ENCODE data around the gene TAF1C. TPM values are rescaled to one million over a fixed set of nuclear protein-coding genes. Genes with fewer than 3 reads are reported as not detected.
"Not testable (repeated sequence)": the region's sequence is repeated elsewhere in the genome, so short reads cannot be mapped to it uniquely, and the experiment has no call there.

The TAF1C gene
- total and polyA plus RNA-seq, 2 donors (not counting 3 experiments of a cell fraction or from before 2014, with no cell fraction given) = 57.2 to 77.6 TPM

DNA sequence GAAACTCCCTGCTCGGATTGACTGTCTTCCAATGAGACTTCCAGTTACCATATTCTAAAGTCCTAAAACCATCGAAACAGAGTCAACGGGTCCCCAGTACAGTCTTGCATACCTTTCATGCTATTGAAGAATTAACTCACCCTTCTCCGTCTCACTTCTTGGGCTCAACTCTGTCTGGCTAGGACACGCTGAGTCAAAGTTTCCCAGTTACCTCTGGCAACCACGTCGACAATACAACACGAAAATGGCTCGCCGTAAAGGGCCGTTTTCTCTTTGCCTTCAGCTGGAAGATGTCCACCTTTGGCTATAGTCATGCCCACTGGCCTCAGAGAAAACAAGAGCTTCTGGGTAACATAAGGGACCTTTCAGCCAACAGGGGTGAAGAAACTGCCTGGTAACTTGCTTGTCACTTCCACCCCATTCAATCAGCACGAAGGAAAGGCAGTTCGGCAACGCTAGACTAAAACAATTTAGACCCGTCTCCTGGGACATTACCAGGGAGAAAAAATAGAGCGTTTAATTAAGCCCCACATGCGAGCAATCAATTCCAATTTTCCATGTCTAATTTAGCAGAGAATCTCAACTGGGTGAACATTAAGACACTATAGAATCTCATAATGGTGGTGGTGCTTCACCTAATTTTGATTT lies 31.4 kb upstream of the TAF1C start:
- BruUV-seq (replicated peaks) = no TSS peak
- ChIA-PET POLR2A (no interaction called here), CTCF (interaction anchor here (1.5 kb wide), 1 partner anchor 31 kb away, joined by 5 read pairs; the partner anchor contains the start of gene TAF1C)
- H3K4me3 ChIP-seq (replicated peaks in 1 of 3; ENCODE audit: insufficient read depth in 1 of 3, low read depth in 1 of 3, low read length in 3 of 3) = no peak overlapping the region
- intact Hi-C loops (cut with micrococcal nuclease) = no loop called here
- TF ChIP-seq GATA2 (IDR thresholded peaks at IDR 0.05; ENCODE audit: insufficient read depth, insufficient read length, low read depth, low read length) = no peak
- no peak for TF ChIP-seq EZH2 (IDR thresholded peaks at IDR 0.05; ENCODE audit: borderline replicate concordance, low read depth, low read length, severe bottlenecking)
- no peak for TF ChIP-seq MYC (IDR thresholded peaks at IDR 0.05; ENCODE audit: low read depth, low read length)
- TF ChIP-seq, protein P1, sequence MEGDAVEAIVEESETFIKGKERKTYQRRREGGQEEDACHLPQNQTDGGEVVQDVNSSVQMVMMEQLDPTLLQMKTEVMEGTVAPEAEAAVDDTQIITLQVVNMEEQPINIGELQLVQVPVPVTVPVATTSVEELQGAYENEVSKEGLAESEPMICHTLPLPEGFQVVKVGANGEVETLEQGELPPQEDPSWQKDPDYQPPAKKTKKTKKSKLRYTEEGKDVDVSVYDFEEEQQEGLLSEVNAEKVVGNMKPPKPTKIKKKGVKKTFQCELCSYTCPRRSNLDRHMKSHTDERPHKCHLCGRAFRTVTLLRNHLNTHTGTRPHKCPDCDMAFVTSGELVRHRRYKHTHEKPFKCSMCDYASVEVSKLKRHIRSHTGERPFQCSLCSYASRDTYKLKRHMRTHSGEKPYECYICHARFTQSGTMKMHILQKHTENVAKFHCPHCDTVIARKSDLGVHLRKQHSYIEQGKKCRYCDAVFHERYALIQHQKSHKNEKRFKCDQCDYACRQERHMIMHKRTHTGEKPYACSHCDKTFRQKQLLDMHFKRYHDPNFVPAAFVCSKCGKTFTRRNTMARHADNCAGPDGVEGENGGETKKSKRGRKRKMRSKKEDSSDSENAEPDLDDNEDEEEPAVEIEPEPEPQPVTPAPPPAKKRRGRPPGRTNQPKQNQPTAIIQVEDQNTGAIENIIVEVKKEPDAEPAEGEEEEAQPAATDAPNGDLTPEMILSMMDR (IDR thresholded peaks at IDR 0.05; ENCODE audit: extremely low read depth in 1 of 2, insufficient read depth in 1 of 2, low read depth in 1 of 2, low read length in 2 of 2) = no peak
- TF ChIP-seq POLR2A (IDR thresholded peaks at IDR 0.05; ENCODE audit: low read depth, low read length) = no peak
- TF ChIP-seq JUN (IDR thresholded peaks at IDR 0.05; ENCODE audit: borderline replicate concordance, insufficient read depth, insufficient read length, low read depth) = no peak
- no peak for TF ChIP-seq POLR2AphosphoS5 (IDR thresholded peaks at IDR 0.05; ENCODE audit: insufficient read depth, low read depth, low read length)
- TF ChIP-seq, protein P2, sequence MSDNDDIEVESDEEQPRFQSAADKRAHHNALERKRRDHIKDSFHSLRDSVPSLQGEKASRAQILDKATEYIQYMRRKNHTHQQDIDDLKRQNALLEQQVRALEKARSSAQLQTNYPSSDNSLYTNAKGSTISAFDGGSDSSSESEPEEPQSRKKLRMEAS (IDR thresholded peaks at IDR 0.05; ENCODE audit: insufficient read depth, insufficient read length) = no peak
- no peak for TF ChIP-seq FOS (IDR thresholded peaks at IDR 0.05; ENCODE audit: borderline replicate concordance, insufficient read depth, low read length)
- DNase-seq (ENCODE audit: low read depth, low spot score) (no peak), FAIRE-seq (no peak)
- no peaks in the 10 kb centered on the region for H3K4me1 ChIP-seq (ENCODE audit: control insufficient read depth, extremely low read depth, insufficient read depth, low read length)
- H3K79me2 ChIP-seq (ENCODE audit: control insufficient read depth, insufficient read depth, low read length) = no peaks in the 10 kb centered on the region
- no peak overlapping the region for H3K9ac ChIP-seq (replicated peaks; ENCODE audit: extremely low read depth, insufficient read depth, low read length)
- H3K27me3 ChIP-seq (ENCODE audit: control insufficient read depth in 2 of 2, insufficient read depth in 2 of 2, low read length in 2 of 2) = peaks cover 5 to 6% of the 10 kb centered on the region in 2 experiments
- no peak overlapping the region for H2AFZ ChIP-seq (ENCODE audit: low read depth, low read length)
- no peak overlapping the region for H3K27ac ChIP-seq (ENCODE audit: insufficient read depth, low read depth, low read length)
- no peaks in the 10 kb centered on the region for H3K36me3 ChIP-seq (ENCODE audit: control insufficient read depth in 2 of 2, extremely low read depth in 1 of 2, insufficient read depth in 2 of 2, low read length in 2 of 2)
- dilution Hi-C loops (cut with MboI; ENCODE audit: extremely low pct_ligation_motif_present, low sequenced_read_pairs) = no loop called here
- H3K4me2 ChIP-seq (ENCODE audit: insufficient read depth, low read length) = no peak overlapping the region
- no peaks in the 10 kb centered on the region for H3K9me3 ChIP-seq (replicated peaks; ENCODE audit: control insufficient read depth, insufficient read depth, low read length)
- no peaks in the 10 kb centered on the region for H4K20me1 ChIP-seq (replicated peaks; ENCODE audit: control insufficient read depth, extremely low read depth, insufficient read depth, low read length)
- no peaks in the 10 kb centered on the region for H3K9me1 ChIP-seq (replicated peaks; ENCODE audit: control insufficient read depth, extremely low read depth, insufficient read depth, low read length)

DNA sequence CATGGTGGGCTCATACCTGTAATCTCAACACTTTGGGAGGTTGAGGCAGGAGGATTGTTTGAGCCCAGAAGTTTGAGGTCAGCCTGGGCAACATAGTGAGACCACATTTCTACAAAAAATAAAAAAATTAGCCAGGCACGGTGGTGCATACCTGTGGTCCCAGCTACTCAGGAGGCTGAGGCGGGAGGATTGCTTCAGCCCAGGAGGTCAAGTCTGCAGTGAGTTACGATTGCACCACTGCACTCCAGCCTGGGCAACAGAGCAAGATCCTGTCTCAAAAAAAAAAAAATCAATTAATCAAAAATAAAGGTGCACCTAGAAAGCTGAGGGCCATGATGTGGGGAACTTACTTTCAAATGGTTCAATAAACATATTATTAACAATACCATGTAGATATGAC lies 29.3 kb upstream of the TAF1C start:
- DNase-seq (ENCODE audit: low read depth, low spot score); H3K9me1 ChIP-seq (replicated peaks; ENCODE audit: control insufficient read depth, extremely low read depth, insufficient read depth, low read length); H3K27me3 ChIP-seq (ENCODE audit: control insufficient read depth in 2 of 2, insufficient read depth in 2 of 2, low read length in 2 of 2); H3K4me1 ChIP-seq (ENCODE audit: control insufficient read depth, extremely low read depth, insufficient read depth, low read length); FAIRE-seq; H3K9ac ChIP-seq (replicated peaks; ENCODE audit: extremely low read depth, insufficient read depth, low read length); H4K20me1 ChIP-seq (replicated peaks; ENCODE audit: control insufficient read depth, extremely low read depth, insufficient read depth, low read length); CTCF ChIA-PET; H3K4me2 ChIP-seq (ENCODE audit: insufficient read depth, low read length); H3K9me3 ChIP-seq (replicated peaks; ENCODE audit: control insufficient read depth, insufficient read depth, low read length); intact Hi-C loops (cut with micrococcal nuclease); POLR2A ChIA-PET; H3K4me3 ChIP-seq (replicated peaks in 1 of 3; ENCODE audit: insufficient read depth in 1 of 3, low read depth in 1 of 3, low read length in 3 of 3); H2AFZ ChIP-seq (ENCODE audit: low read depth, low read length); BruUV-seq (replicated peaks); H3K27ac ChIP-seq (ENCODE audit: insufficient read depth, low read depth, low read length); H3K79me2 ChIP-seq (ENCODE audit: control insufficient read depth, insufficient read depth, low read length); H3K36me3 ChIP-seq (ENCODE audit: control insufficient read depth in 2 of 2, extremely low read depth in 1 of 2, insufficient read depth in 2 of 2, low read length in 2 of 2); dilution Hi-C loops (cut with MboI; ENCODE audit: extremely low pct_ligation_motif_present, low sequenced_read_pairs): not testable (repeated sequence)

Data from endothelial cell of umbilical vein (primary cell).